Measurements from ENCODE around the gene OTULIN.

The OTULIN gene

DNA sequence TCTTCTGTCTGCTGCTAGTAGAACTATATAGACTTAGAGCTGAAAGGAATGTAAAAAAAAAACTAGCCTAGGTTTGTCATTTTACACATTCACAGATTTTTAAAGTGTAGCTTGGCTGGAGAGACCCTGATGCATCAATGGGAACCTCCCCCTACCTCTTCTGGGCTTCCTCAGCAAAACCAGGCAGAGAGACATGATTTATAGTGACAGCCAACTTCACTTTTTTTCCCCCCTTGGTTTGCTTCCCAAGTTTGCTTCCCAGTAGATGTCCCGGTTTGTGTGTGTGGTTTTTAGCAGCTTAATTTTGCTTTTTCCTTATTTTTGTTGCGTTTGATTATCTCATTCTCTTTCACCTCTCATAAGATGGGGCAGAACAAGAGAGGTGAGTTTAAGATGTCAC lies 1.8 kb downstream of the OTULIN start:
- TF ChIP-seq CTCF (IDR thresholded peaks at IDR 0.05; ENCODE audit: borderline replicate concordance, control extremely low read depth, extremely low read depth, insufficient read depth, missing control alignments), result no peak
- DNase-seq (ENCODE audit: low spot score), result no peak
- in situ Hi-C loops (cut with MboI; ENCODE audit: low sequenced_read_pairs, unreplicated experiment), result loop anchor here (25.0 kb wide), 1 partner anchor 504 kb away; no protein-coding TSS in a partner anchor

- in situ Hi-C loops (cut with MboI; ENCODE audit: low sequenced_read_pairs, unreplicated experiment), result loop anchor here (25.0 kb wide), 1 partner anchor 505 kb away; no protein-coding TSS in a partner anchor
- DNase-seq (ENCODE audit: low spot score), result no peak
- TF ChIP-seq CTCF (IDR thresholded peaks at IDR 0.05; ENCODE audit: borderline replicate concordance, control extremely low read depth, extremely low read depth, insufficient read depth, missing control alignments), result no peak
Observed at GRCh38 chr5:14667290-14667689, 2.8 kb downstream of the OTULIN start.

DNA sequence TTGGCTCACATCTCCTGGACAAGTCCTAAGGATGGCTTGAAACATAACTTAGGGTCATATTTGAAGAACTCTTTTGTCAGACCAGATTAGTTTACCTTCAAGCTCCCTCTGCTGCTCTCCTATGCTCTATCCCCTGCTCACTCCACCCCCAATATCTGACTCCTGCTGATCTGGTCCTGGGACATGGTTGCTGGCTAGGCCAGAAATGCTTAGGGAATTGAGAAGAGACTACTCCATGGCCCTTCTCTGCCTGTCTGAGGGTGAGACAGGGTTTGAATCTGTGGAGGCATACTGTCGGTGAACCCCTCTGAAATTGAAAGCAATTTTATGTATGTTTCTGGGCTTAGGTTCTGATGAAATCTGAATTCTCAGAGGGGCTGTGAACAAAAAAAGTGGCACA lies 3.3 kb downstream of the OTULIN start:
- TF ChIP-seq CTCF (IDR thresholded peaks at IDR 0.05; ENCODE audit: borderline replicate concordance, control extremely low read depth, extremely low read depth, insufficient read depth, missing control alignments), result no peak
- in situ Hi-C loops (cut with MboI; ENCODE audit: low sequenced_read_pairs, unreplicated experiment), result loop anchor here (25.0 kb wide), 1 partner anchor 505 kb away; no protein-coding TSS in a partner anchor
- no peak for DNase-seq (ENCODE audit: low spot score)

DNA sequence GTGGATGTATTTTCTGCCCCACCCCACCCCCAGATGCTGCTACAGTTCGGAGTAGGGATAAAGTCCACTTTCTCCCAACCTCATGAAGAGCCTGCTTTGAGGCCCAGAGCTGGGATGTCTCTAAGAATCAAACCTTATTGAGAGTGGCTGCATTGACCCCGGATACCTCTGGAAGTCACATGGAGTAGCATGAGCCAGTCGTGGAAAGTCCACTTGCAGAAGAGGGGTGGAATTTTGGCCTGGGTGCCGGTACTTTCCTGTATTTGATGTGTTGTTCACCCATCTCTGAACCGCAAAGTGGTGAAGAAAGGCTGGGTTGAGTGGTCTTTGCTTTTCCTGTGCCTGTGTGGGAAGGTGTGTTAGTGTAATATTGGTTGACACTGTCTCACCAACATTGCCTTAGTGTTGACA lies 3.7 kb downstream of the OTULIN start:
- in situ Hi-C loops (cut with MboI; ENCODE audit: low sequenced_read_pairs, unreplicated experiment), result loop anchor here (25.0 kb wide), 1 partner anchor 506 kb away; no protein-coding TSS in a partner anchor
- DNase-seq (ENCODE audit: low spot score), result no peak
- TF ChIP-seq CTCF (IDR thresholded peaks at IDR 0.05; ENCODE audit: borderline replicate concordance, control extremely low read depth, extremely low read depth, insufficient read depth, missing control alignments), result no peak

GRCh38 chr5:14669415-14669814 lies 4.9 kb downstream of the OTULIN start:
- no peak for DNase-seq (ENCODE audit: low spot score)
- in situ Hi-C loops (cut with MboI; ENCODE audit: low sequenced_read_pairs, unreplicated experiment), result loop anchor here (25.0 kb wide), 1 partner anchor 507 kb away; no protein-coding TSS in a partner anchor
- no peak for TF ChIP-seq CTCF (IDR thresholded peaks at IDR 0.05; ENCODE audit: borderline replicate concordance, control extremely low read depth, extremely low read depth, insufficient read depth, missing control alignments)

DNA sequence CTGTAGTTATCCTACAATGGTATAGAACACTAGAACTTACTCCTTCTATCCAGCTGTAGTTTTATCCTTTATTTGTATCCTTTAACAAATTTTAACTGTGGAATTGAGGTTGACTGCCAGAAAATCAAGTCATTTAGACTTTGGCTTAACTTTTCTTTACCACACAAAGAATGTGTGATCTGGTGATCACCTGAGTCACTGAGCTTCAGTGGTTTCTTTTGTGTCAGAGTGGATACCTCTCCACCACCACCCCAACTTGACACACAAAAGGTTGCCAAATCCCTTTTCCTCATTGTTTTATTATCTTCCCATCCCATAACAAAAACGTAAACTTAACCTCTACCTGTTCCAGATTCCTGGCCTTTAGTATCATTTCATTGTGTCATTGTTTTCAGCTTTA lies 5.5 kb downstream of the OTULIN start:
- TF ChIP-seq CTCF (IDR thresholded peaks at IDR 0.05; ENCODE audit: borderline replicate concordance, control extremely low read depth, extremely low read depth, insufficient read depth, missing control alignments), result no peak
- in situ Hi-C loops (cut with MboI; ENCODE audit: low sequenced_read_pairs, unreplicated experiment), result loop anchor here (25.0 kb wide), 1 partner anchor 508 kb away; no protein-coding TSS in a partner anchor
- DNase-seq (ENCODE audit: low spot score), result no peak
